Mesothelial cell of epicardium (in vitro differentiated cells): ENCODE data around the gene SPINK6. TPM values are rescaled to one million over a fixed set of nuclear protein-coding genes. Genes with fewer than 3 reads are reported as not detected.

Source experiments
- DNase-seq, 2 experiments: peaks; one replicate each; pipeline ENCODE4 v3.0.0; 2021; ENCODE audit warnings: low spot score in 2 of 2; ENCODE audit not compliant: unreplicated experiment in 2 of 2
- H3K27ac Mint-ChIP-seq: 2 replicates; pipeline ENCODE4 v1.8.0; 2021; ENCODE audit warnings: mixed read lengths
- H3K27me3 Mint-ChIP-seq: 2 replicates; pipeline ENCODE4 v1.8.0; 2021; ENCODE audit warnings: low read depth, mixed read lengths
- H3K36me3 Mint-ChIP-seq: 2 replicates; pipeline ENCODE4 v1.8.0; 2021; ENCODE audit warnings: mixed read lengths
- H3K4me1 Mint-ChIP-seq: 2 replicates; pipeline ENCODE4 v1.8.0; 2021; ENCODE audit warnings: mixed read lengths
- H3K4me3 Mint-ChIP-seq: 2 replicates; pipeline ENCODE4 v1.8.0; 2021; ENCODE audit warnings: mild to moderate bottlenecking, moderate library complexity, mixed read lengths
- H3K9me3 Mint-ChIP-seq: 2 replicates; pipeline ENCODE4 v1.8.0; 2021; ENCODE audit warnings: mixed read lengths
- total RNA-seq: library from RNA; stranded (reverse); gene quantifications from 3 replicates; pipeline ENCODE4 v1.2.1, GENCODE V29; 2021
- TF ChIP-seq, protein P1 (sequence below): fragments of 200-600 bp; sonication (generic); IDR thresholded peaks from one replicate; pipeline ENCODE4 v1.5.0; 2021; ENCODE audit warnings: antibody characterized with exemption; ENCODE audit not compliant: unreplicated experiment

The SPINK6 gene
- total RNA-seq, 1 donor from 2014 or later: not detected

- no peak overlapping the region for H3K27ac Mint-ChIP-seq
- H3K27me3 Mint-ChIP-seq: peaks cover 8% of the 10 kb centered on the region
- no peak overlapping the region for H3K4me3 Mint-ChIP-seq
- TF ChIP-seq, protein P1, sequence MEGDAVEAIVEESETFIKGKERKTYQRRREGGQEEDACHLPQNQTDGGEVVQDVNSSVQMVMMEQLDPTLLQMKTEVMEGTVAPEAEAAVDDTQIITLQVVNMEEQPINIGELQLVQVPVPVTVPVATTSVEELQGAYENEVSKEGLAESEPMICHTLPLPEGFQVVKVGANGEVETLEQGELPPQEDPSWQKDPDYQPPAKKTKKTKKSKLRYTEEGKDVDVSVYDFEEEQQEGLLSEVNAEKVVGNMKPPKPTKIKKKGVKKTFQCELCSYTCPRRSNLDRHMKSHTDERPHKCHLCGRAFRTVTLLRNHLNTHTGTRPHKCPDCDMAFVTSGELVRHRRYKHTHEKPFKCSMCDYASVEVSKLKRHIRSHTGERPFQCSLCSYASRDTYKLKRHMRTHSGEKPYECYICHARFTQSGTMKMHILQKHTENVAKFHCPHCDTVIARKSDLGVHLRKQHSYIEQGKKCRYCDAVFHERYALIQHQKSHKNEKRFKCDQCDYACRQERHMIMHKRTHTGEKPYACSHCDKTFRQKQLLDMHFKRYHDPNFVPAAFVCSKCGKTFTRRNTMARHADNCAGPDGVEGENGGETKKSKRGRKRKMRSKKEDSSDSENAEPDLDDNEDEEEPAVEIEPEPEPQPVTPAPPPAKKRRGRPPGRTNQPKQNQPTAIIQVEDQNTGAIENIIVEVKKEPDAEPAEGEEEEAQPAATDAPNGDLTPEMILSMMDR: no peak
- H3K9me3 Mint-ChIP-seq: no peaks in the 10 kb centered on the region
- no peaks in the 10 kb centered on the region for H3K36me3 Mint-ChIP-seq
- peaks cover 4% of the 10 kb centered on the region for H3K4me1 Mint-ChIP-seq
- no peak for DNase-seq
Measured at GRCh38 chr5:148205865-148206264, 3.0 kb downstream of the SPINK6 start.

DNA sequence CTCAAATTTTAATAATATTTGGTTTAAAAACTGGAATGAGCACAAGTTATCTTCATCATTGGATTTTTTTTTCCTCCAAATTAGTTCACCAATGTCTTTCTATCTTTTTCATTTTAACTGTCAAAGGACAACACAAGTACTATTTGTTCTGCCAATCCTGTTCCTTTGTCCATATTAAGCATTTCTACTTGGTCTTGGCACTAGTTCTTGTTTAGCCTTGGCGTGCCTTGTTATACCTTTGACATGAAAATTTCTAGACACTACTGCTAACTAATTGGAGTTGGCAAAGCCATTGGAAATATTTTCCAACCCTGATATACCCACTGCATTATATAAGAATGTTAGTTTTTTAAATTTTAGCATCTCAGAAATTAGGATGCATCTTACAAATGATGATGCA, 3.8 kb downstream of the SPINK6 start:
- Mint-ChIP-seq H3K4me3 (no peak overlapping the region), H3K36me3 (no peaks in the 10 kb centered on the region), H3K27ac (no peak overlapping the region), H3K9me3 (no peaks in the 10 kb centered on the region), H3K27me3 (peaks cover 8% of the 10 kb centered on the region), H3K4me1 (peaks cover 4% of the 10 kb centered on the region)
- TF ChIP-seq, protein P1: no peak
- no peak for DNase-seq

- Mint-ChIP-seq H3K27ac (no peak overlapping the region), H3K4me3 (no peak overlapping the region), H3K9me3 (no peaks in the 10 kb centered on the region), H3K36me3 (no peaks in the 10 kb centered on the region), H3K4me1 (peaks cover 4% of the 10 kb centered on the region), H3K27me3 (peaks cover 4% of the 10 kb centered on the region)
- DNase-seq: no peak
- TF ChIP-seq, protein P1: no peak
Measured at GRCh38 chr5:148208226-148208625, 5.4 kb downstream of the SPINK6 start.

GRCh38 chr5:148209151-148209770, 6.4 kb downstream of the SPINK6 start:
- H3K9me3 Mint-ChIP-seq: no peaks in the 10 kb centered on the region
- no peak for DNase-seq
- TF ChIP-seq, protein P1: no peak
- no peak overlapping the region for H3K27ac Mint-ChIP-seq
- H3K4me3 Mint-ChIP-seq: no peak overlapping the region
- H3K4me1 Mint-ChIP-seq: peaks cover 4% of the 10 kb centered on the region
- H3K36me3 Mint-ChIP-seq: no peaks in the 10 kb centered on the region
- H3K27me3 Mint-ChIP-seq: peaks cover 4% of the 10 kb centered on the region

GRCh38 chr5:148214665-148215185, 11.9 kb downstream of the SPINK6 start:
- no peak for DNase-seq
- Mint-ChIP-seq H3K4me1 (no peaks in the 10 kb centered on the region), H3K27me3 (peaks cover 3% of the 10 kb centered on the region), H3K4me3 (no peak overlapping the region), H3K27ac (no peak overlapping the region), H3K9me3 (peaks cover 9% of the 10 kb centered on the region), H3K36me3 (no peaks in the 10 kb centered on the region)
- TF ChIP-seq, protein P1: no peak
